Lower leg skin (tissue), 4 donors: ENCODE results near the gene TGFBR2. TPM values are rescaled to one million over a fixed set of nuclear protein-coding genes. Genes with fewer than 3 reads are reported as not detected.

Experiments
- DNase-seq, 2 donors: peaks; one replicate each; pipeline ENCODE4 v3.0.0-alpha.2; 2019; ENCODE audit warnings: low spot score in 2 of 2
- H3K4me3 ChIP-seq: fragments of 200-600 bp; sonication (generic); 2 replicates; pipeline ENCODE4 v1.5.1; 2017; ENCODE audit warnings: mild to moderate bottlenecking, low read depth; ENCODE audit not compliant: poor library complexity, severe bottlenecking
- POLR2A ChIP-seq, 2 donors: fragments of 450-650 bp; IDR thresholded peaks; one replicate each; pipeline ENCODE4 v1.6.1; 2016 to 2017; ENCODE audit warnings: antibody characterized with exemption in 2 of 2, mild to moderate bottlenecking in 1 of 2, moderate library complexity in 1 of 2
- WGBS, 2 donors: methylation state at CpG; one replicate each; pipeline ENCODE4 v1.1.5; 2018; 5-methylcytosine and 5-hydroxymethylcytosine counted together
- intact Hi-C: fragments of 100-400 bp; cut with DNase I; formaldehyde crosslinking; loops from one replicate; pipeline ENCODE4 v1.15.0; 2023; ENCODE audit warnings: low total_unique reads
- total RNA-seq, 4 donors: library from RNA; depleted of rRNA; stranded (reverse); fragments of >200 nt; gene quantifications; one replicate each; pipeline ENCODE4 v1.1.0, GENCODE V29; 2016
- TF ChIP-seq, protein P1 (sequence below), 3 donors: fragments of 450-650 bp; IDR thresholded peaks; one replicate each; pipeline ENCODE4 v1.5.1; 2016; ENCODE audit warnings: antibody characterized with exemption in 3 of 3, mild to moderate bottlenecking in 3 of 3, moderate library complexity in 2 of 3

TGFBR2 gene
- total RNA-seq, 4 donors from 2014 or later: 57.8 to 109 (median 71.4) TPM

- DNase-seq: no peak
- no peak overlapping the region for H3K4me3 ChIP-seq
- intact Hi-C loops: no loop called here
- 70 to 71% methylated on average over 3 of the region's 3 CpGs for WGBS, 2 donors
- TF ChIP-seq, protein P1, sequence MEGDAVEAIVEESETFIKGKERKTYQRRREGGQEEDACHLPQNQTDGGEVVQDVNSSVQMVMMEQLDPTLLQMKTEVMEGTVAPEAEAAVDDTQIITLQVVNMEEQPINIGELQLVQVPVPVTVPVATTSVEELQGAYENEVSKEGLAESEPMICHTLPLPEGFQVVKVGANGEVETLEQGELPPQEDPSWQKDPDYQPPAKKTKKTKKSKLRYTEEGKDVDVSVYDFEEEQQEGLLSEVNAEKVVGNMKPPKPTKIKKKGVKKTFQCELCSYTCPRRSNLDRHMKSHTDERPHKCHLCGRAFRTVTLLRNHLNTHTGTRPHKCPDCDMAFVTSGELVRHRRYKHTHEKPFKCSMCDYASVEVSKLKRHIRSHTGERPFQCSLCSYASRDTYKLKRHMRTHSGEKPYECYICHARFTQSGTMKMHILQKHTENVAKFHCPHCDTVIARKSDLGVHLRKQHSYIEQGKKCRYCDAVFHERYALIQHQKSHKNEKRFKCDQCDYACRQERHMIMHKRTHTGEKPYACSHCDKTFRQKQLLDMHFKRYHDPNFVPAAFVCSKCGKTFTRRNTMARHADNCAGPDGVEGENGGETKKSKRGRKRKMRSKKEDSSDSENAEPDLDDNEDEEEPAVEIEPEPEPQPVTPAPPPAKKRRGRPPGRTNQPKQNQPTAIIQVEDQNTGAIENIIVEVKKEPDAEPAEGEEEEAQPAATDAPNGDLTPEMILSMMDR (IDR thresholded peaks at IDR 0.05): no peak
- no peak for TF ChIP-seq POLR2A (IDR thresholded peaks at IDR 0.05)
Measured at GRCh38 chr3:30613133-30613825, 6.9 kb downstream of the TGFBR2 start.

GRCh38 chr3:30614373-30614772, 8.0 kb downstream of the TGFBR2 start:
- no peak overlapping the region for H3K4me3 ChIP-seq
- 57 to 66% methylated on average over 4 of the region's 4 CpGs for WGBS, 2 donors
- no peak for DNase-seq
- TF ChIP-seq, protein P1 (IDR thresholded peaks at IDR 0.05): no peak
- no peak for TF ChIP-seq POLR2A (IDR thresholded peaks at IDR 0.05)
- intact Hi-C loops: no loop called here

DNA sequence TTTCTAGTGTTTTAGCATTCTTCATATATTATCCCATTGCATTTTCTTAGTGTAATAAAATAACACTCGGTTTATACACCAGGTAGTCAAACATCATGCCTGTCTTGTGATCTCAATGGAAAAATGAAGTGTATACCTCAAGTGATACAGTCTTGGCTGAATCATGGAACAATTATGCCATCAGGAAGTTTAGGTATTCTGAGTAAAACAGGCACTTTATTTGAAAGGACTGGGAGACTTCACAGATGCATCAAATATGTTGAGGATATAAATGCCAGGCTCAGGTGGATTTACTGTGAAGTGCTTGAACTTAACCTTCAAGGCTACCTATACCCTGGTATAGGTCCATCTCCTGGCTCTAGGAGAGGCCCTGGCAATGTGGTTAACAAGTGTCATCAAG, 8.5 kb downstream of the TGFBR2 start:
- intact Hi-C loops: no loop called here
- no peak overlapping the region for H3K4me3 ChIP-seq
- DNase-seq: no peak
- WGBS, 2 donors: 66 to 85% methylated on average over 1 of the region's 1 CpG
- TF ChIP-seq, protein P1 (IDR thresholded peaks at IDR 0.05): no peak
- no peak for TF ChIP-seq POLR2A (IDR thresholded peaks at IDR 0.05)

- 59 to 61% methylated on average over 3 of the region's 3 CpGs for WGBS, 2 donors
- no peak for DNase-seq
- TF ChIP-seq, protein P1 (IDR thresholded peaks at IDR 0.05): no peak
- TF ChIP-seq POLR2A (IDR thresholded peaks at IDR 0.05): no peak
- no peak overlapping the region for H3K4me3 ChIP-seq
- intact Hi-C loops: no loop called here
Measured at GRCh38 chr3:30615615-30616346, 9.4 kb downstream of the TGFBR2 start.

- intact Hi-C loops: no loop called here
- WGBS, 2 donors: 66 to 77% methylated on average over 1 of the region's 1 CpG
- TF ChIP-seq POLR2A (IDR thresholded peaks at IDR 0.05): no peak
- TF ChIP-seq, protein P1 (IDR thresholded peaks at IDR 0.05): no peak
- no peak for DNase-seq
- no peak overlapping the region for H3K4me3 ChIP-seq
Measured at GRCh38 chr3:30616347-30617027, 10.1 kb downstream of the TGFBR2 start.
